H1 (cell line): Measurements from ENCODE around the gene UCP2. TPM values are rescaled to one million over a fixed set of nuclear protein-coding genes. Genes with fewer than 3 reads are reported as not detected.

Source experiments
- CTCF ChIA-PET: fragments of 300-600 bp; sonication (Branson Sonifier 250); formaldehyde crosslinking; loops from one replicate; lab custom pipeline; 2021; ENCODE audit not compliant: partially characterized antibody; lab: Charles Lee
- POLR2A ChIA-PET: fragments of 300-600 bp; sonication (Branson Sonifier 250); formaldehyde crosslinking; loops from one replicate; lab custom pipeline; 2021; ENCODE audit warnings: inconsistent platforms; ENCODE audit not compliant: partially characterized antibody; lab: Charles Lee
- DNase-seq, 2 experiments: peaks; one replicate each; pipeline versions ENCODE4 v3.0.0 to v3.0.0-alpha.2; 2010 to 2022; ENCODE audit warnings: low spot score in 2 of 2, low read depth in 1 of 2, mixed read lengths in 1 of 2
- FAIRE-seq: peaks from 2 replicates; lab custom pipeline; 2011; peaks lifted over from hg19 to GRCh38; lab: Jason Lieb, UNC
- H2AFZ ChIP-seq: 2 replicates; pipeline ENCODE4 v1.8.1; 2012; ENCODE audit warnings: low read length, inconsistent platforms
- H2AK5ac ChIP-seq: 2 replicates; pipeline ENCODE4 v1.6.1; 2013; ENCODE audit warnings: low read depth, low read length
- H2BK120ac ChIP-seq: replicated peaks from 2 replicates; pipeline ENCODE3; 2013; ENCODE audit warnings: low read depth, low read length, inconsistent platforms
- H2BK12ac ChIP-seq: 2 replicates; pipeline ENCODE4 v1.6.1; 2013; ENCODE audit warnings: low read depth, low read length
- H2BK15ac ChIP-seq: 2 replicates; pipeline ENCODE4 v1.6.1; 2013; ENCODE audit warnings: low read length
- H2BK20ac ChIP-seq: 2 replicates; pipeline ENCODE4 v1.6.1; 2013; ENCODE audit warnings: low read length
- H2BK5ac ChIP-seq: 2 replicates; pipeline ENCODE4 v1.6.1; 2013; ENCODE audit warnings: low read depth, low read length
- H3K14ac ChIP-seq: 2 replicates; pipeline ENCODE4 v1.6.1; 2013; ENCODE audit warnings: inconsistent platforms; ENCODE audit not compliant: insufficient read length
- H3K18ac ChIP-seq: 2 replicates; pipeline ENCODE4 v1.6.1; 2013; ENCODE audit warnings: low read length; ENCODE audit errors: extremely low read depth
- H3K23ac ChIP-seq: 2 replicates; pipeline ENCODE4 v1.6.1; 2013; ENCODE audit warnings: inconsistent platforms; ENCODE audit not compliant: insufficient read length
- H3K23me2 ChIP-seq: 2 replicates; pipeline ENCODE4 v1.6.1; 2013; ENCODE audit warnings: low read depth, low read length
- H3K27ac ChIP-seq: 2 replicates; pipeline ENCODE4 v1.6.1; 2011; ENCODE audit warnings: low read depth, low read length, inconsistent platforms
- H3K27me3 ChIP-seq, 4 experiments: replicated peaks in 1 of 4; 1 replicate in 1 of 4; 2 replicates in 3 of 4; pipeline versions ENCODE4 v1.6.1 to v1.8.1; 2011 to 2013; ENCODE audit warnings: low read length in 3 of 4, mild to moderate bottlenecking in 3 of 4, inconsistent platforms in 2 of 4, mixed read lengths in 2 of 4, moderate library complexity in 1 of 4; ENCODE audit not compliant: control insufficient read depth in 3 of 4, insufficient read depth in 3 of 4; ENCODE audit errors: extremely low read depth in 1 of 4
- H3K36me3 ChIP-seq, 4 experiments: 2 replicates each; pipeline versions ENCODE4 v1.6.1 to v1.8.1; 2011 to 2013; ENCODE audit warnings: mild to moderate bottlenecking in 4 of 4, low read length in 3 of 4, moderate library complexity in 2 of 4, control low read depth in 1 of 4, inconsistent platforms in 1 of 4; ENCODE audit not compliant: insufficient read depth in 4 of 4, control insufficient read depth in 2 of 4
- H3K4ac ChIP-seq: replicated peaks from 2 replicates; pipeline ENCODE3; 2013; ENCODE audit warnings: low read length, low read depth, mixed read lengths, inconsistent platforms; ENCODE audit not compliant: insufficient read length
- H3K4me1 ChIP-seq, 4 experiments: replicated peaks in 1 of 4; 1 replicate in 1 of 4; 2 replicates in 3 of 4; pipeline versions ENCODE4 v1.6.1 to v1.8.1; 2011 to 2013; ENCODE audit warnings: low read length in 3 of 4, inconsistent platforms in 2 of 4, mixed read lengths in 1 of 4; ENCODE audit not compliant: insufficient read depth in 4 of 4, control insufficient read depth in 3 of 4
- H3K4me2 ChIP-seq, 2 experiments: 2 replicates each; pipeline versions ENCODE4 v1.6.1 to v1.8.1; 2011 to 2013; ENCODE audit warnings: low read depth in 2 of 2, low read length in 2 of 2, control low read depth in 1 of 2, inconsistent platforms in 1 of 2, mild to moderate bottlenecking in 1 of 2; ENCODE audit not compliant: insufficient read depth in 1 of 2
- H3K4me3 ChIP-seq, 4 experiments: fragments of 200-600, 300-600 bp in 1 of 4; sonication (generic), shearing (Covaris generic), sonication (Bioruptor Twin) in 1 of 4; 2 replicates each; pipeline versions ENCODE4 v1.5.1 to v1.8.1; 2011 to 2016; ENCODE audit warnings: low read length in 4 of 4, low read depth in 3 of 4, control low read depth in 2 of 4, inconsistent platforms in 2 of 4, mild to moderate bottlenecking in 2 of 4, mixed read lengths in 1 of 4, moderate library complexity in 1 of 4; ENCODE audit not compliant: insufficient read depth in 2 of 4; ENCODE audit errors: extremely low read depth in 1 of 4
- H3K56ac ChIP-seq: replicated peaks from 2 replicates; pipeline ENCODE3; 2013; ENCODE audit warnings: low read depth, mild to moderate bottlenecking, mixed read lengths, low read length, inconsistent platforms; ENCODE audit not compliant: insufficient read length
- H3K79me1 ChIP-seq: 2 replicates; pipeline ENCODE4 v1.6.1; 2013; ENCODE audit warnings: low read depth, low read length, control low read depth
- H3K79me2 ChIP-seq, 2 experiments: 2 replicates each; pipeline versions ENCODE4 v1.6.1 to v1.8.1; 2012 to 2013; ENCODE audit warnings: low read length in 2 of 2, mild to moderate bottlenecking in 2 of 2, inconsistent platforms in 1 of 2; ENCODE audit not compliant: insufficient read depth in 2 of 2, control insufficient read depth in 1 of 2
- H3K9ac ChIP-seq, 4 experiments: replicated peaks in 1 of 4; 1 replicate in 1 of 4; 2 replicates in 3 of 4; pipeline versions ENCODE4 v1.6.1 to v1.8.1; 2011 to 2013; ENCODE audit warnings: low read depth in 3 of 4, low read length in 3 of 4, control low read depth in 2 of 4, mild to moderate bottlenecking in 2 of 4, moderate library complexity in 2 of 4, inconsistent platforms in 1 of 4; ENCODE audit errors: extremely low read depth in 1 of 4
- H3K9me3 ChIP-seq, 2 experiments: 2 replicates each; pipeline versions ENCODE4 v1.6.1 to v1.8.1; 2012 to 2013; ENCODE audit warnings: mild to moderate bottlenecking in 2 of 2, moderate library complexity in 2 of 2, control low read depth in 1 of 2, inconsistent platforms in 1 of 2, low read depth in 1 of 2, low read length in 1 of 2, mixed read lengths in 1 of 2; ENCODE audit not compliant: insufficient read depth in 2 of 2
- H4K20me1 ChIP-seq, 2 experiments: replicated peaks in 1 of 2; 2 replicates each; pipeline versions ENCODE3 to v1.8.1; 2011 to 2013; ENCODE audit warnings: inconsistent platforms in 2 of 2, low read length in 2 of 2, mild to moderate bottlenecking in 1 of 2; ENCODE audit not compliant: insufficient read depth in 2 of 2, control insufficient read depth in 1 of 2
- H4K5ac ChIP-seq: 2 replicates; pipeline ENCODE4 v1.6.1; 2013; ENCODE audit warnings: low read length, low read depth, mixed read lengths, inconsistent platforms; ENCODE audit not compliant: insufficient read length
- H4K8ac ChIP-seq: 2 replicates; pipeline ENCODE4 v1.8.0; 2013; ENCODE audit warnings: mild to moderate bottlenecking, moderate library complexity, low read length, inconsistent platforms; ENCODE audit not compliant: insufficient read depth; ENCODE audit errors: extremely low read depth
- H4K91ac ChIP-seq: replicated peaks from 2 replicates; pipeline ENCODE3; 2013; ENCODE audit warnings: low read length, mixed read lengths, inconsistent platforms; ENCODE audit not compliant: insufficient read length
- WGBS, 2 experiments: shearing (Covaris generic) in 1 of 2; methylation state at CpG; one replicate each; pipeline versions ENCODE4 v1.1.6 to v1.1.7; 2013 to 2015; ENCODE audit warnings: low lambda C conversion rate in 2 of 2, mixed read lengths in 2 of 2, inconsistent platforms in 1 of 2, low coverage in 1 of 2, missing lambda C conversion rate in 1 of 2; ENCODE audit not compliant: insufficient replicate concordance in 2 of 2, insufficient coverage in 1 of 2, insufficient read length in 1 of 2; ENCODE audit errors: extremely low coverage in 1 of 2, missing lambda C conversion rate in 1 of 2; 5-methylcytosine and 5-hydroxymethylcytosine counted together
- polyA plus RNA-seq, 7 experiments: library from polyadenylated mRNA; depleted of rRNA in 3 of 7; stranded (reverse) in 5 of 7; unstranded in 2 of 7; fragments of >200 nt in 5 of 7; fragments of 200-250 nt in 2 of 7; gene quantifications; 1 replicate in 5 of 7; 2 replicates in 1 of 7; 4 replicates in 1 of 7; pipeline versions ENCODE4 v1.2.1 to v1.2.3, GENCODE V29; 2011 to 2013; ENCODE audit warnings: missing spikeins in 2 of 7, mixed read lengths in 2 of 7
- total RNA-seq: library from RNA; stranded (reverse); fragmentation: NEBNext Ultra II Directional; extraction: Animal tissue kit (Norgen Biotek cat#: 25700); gene quantifications from 2 replicates; pipeline ENCODE4 v1.2.1, GENCODE V29; 2021

UCP2 gene
- total and polyA plus RNA-seq, 2 of the 8 experiments (the other 6 are each of a cell fraction or from before 2014, with no cell fraction given), result 46.2 to 55.2 TPM

DNA sequence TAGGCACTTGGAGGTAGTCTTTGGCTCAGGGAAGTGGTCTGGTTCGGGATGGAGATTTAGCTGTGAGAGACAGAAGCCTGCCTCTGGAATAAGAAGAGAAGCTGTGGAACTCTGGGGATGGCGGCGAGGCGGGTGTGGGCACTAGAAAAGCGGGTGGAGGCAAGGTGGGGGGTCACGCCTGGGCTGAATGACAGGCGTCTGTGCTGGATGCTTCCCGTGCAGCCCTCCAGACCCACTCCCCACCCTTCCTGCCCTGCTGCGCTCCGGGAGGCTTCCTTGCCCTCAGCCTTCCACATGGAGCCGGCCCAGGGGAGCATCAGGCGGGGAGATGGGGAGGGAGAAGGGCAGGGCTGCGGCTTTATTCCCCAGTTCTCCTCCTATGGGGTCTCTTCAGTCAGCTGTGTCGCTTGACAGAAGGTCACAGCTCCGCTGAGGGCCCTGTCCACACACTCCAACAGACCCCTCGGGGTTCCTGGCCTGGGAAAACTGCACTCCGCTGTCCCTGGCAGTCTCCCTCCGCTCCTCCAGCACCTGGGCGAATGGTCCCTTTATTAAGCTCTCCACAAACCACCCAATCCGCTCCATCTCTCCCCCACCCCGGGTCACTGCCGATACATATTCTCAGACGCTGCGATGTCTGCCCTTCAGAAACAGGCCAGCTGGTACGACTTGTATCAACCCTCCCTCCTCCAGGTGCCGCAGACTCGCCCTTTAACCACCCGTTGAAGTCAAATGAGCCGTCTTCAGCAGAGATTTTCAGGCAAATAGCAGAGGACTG lies 25.6 kb downstream of the UCP2 start:
- H2AFZ ChIP-seq, result no peak overlapping the region
- CTCF ChIA-PET, result interaction anchor here (0.6 to 2.6 kb wide), 10 partner anchors 7 to 296 kb away, joined by 3 to 8 read pairs (median 4); no protein-coding TSS in a partner anchor
- no peaks in the 10 kb centered on the region for H3K36me3 ChIP-seq
- H3K9ac ChIP-seq, result no peak overlapping the region
- H3K4me1 ChIP-seq, result no peaks in the 10 kb centered on the region; a peak in 1 of 7 replicates
- no peak overlapping the region for H4K91ac ChIP-seq
- WGBS, 2 experiments, result 85% methylated on average over 29 of the region's 29 CpGs; no CpG with 5 or more reads in 1 of the 2 experiments
- no peak overlapping the region for H2BK15ac ChIP-seq
- H2BK120ac ChIP-seq, result no peak overlapping the region
- H2BK12ac ChIP-seq, result no peak overlapping the region
- POLR2A ChIA-PET, result interaction anchor here (0.5 to 2.6 kb wide), 9 partner anchors 10 to 169 kb away, joined by 3 to 13 read pairs (median 4); partner anchors contain the start of gene MRPL48
- no peak overlapping the region for H3K14ac ChIP-seq
- DNase-seq (no peak), FAIRE-seq (no peak)
- peak overlapping the region; percentile 51; the same call in 1 of the 2 replicates for H4K8ac ChIP-seq
- H4K5ac ChIP-seq, result no peak overlapping the region
- no peak overlapping the region for H3K23ac ChIP-seq
- H3K4me2 ChIP-seq, result peak overlapping the region in 1 of 2 experiments; percentile 38; a peak in 1 of 4 replicates
- no peak overlapping the region for H2BK20ac ChIP-seq
- H3K9me3 ChIP-seq, result no peaks in the 10 kb centered on the region
- H2BK5ac ChIP-seq, result no peak overlapping the region
- H3K27ac ChIP-seq, result no peak overlapping the region
- H3K23me2 ChIP-seq, result no peaks in the 10 kb centered on the region
- no peak overlapping the region for H3K4ac ChIP-seq
- H3K18ac ChIP-seq, result no peak overlapping the region
- H3K56ac ChIP-seq, result no peak overlapping the region
- no peak overlapping the region for H2AK5ac ChIP-seq
- H3K79me1 ChIP-seq, result peaks cover 4% of the 10 kb centered on the region; the same call in 1 of the 2 replicates
- no peaks in the 10 kb centered on the region for H4K20me1 ChIP-seq
- no peaks in the 10 kb centered on the region for H3K79me2 ChIP-seq
- H3K27me3 ChIP-seq, result no peaks in the 10 kb centered on the region
- peak overlapping the region in 1 of 4 experiments; percentile 3; a peak in 1 of 8 replicates for H3K4me3 ChIP-seq
